HepG2 (cell line): ENCODE data around the gene NFAT5. TPM values are rescaled to one million over a fixed set of nuclear protein-coding genes. Genes with fewer than 3 reads are reported as not detected.

Source experiments
- ATAC-seq: fragments of 200-7000 bp; cut with Tn5 transposase; 3 replicates; pipeline ENCODE4 v1.9.1; 2020; ENCODE audit warnings: mild to moderate bottlenecking, moderate library complexity
- BruUV-seq: library from RNA; stranded (reverse); fragments of 400-500 nt; replicated peaks from 2 replicates; lab custom pipeline; 2021; lab: Mats Ljungman, UMichigan
- CTCF ChIA-PET: fragments of 300-600 bp; formaldehyde crosslinking; extraction: SDS; loops from one replicate; lab custom pipeline; 2021; ENCODE audit warnings: low total read pairs, inconsistent platforms, low intra/inter-chr PET ratio; lab: Yijun Ruan, JAX
- POLR2A ChIA-PET: fragments of 350-600 bp; sonication (Branson Sonifier 250); formaldehyde crosslinking; loops from one replicate; lab custom pipeline; 2020; ENCODE audit warnings: antibody characterized with exemption, inconsistent platforms; lab: Yijun Ruan, JAX
- DNase-seq: peaks from one replicate; pipeline ENCODE4 v3.0.0-alpha.2; 2015; ENCODE audit warnings: low spot score
- FAIRE-seq: peaks from 3 replicates; lab custom pipeline; 2011; peaks lifted over from hg19 to GRCh38; lab: Jason Lieb, UNC
- H2AFZ ChIP-seq: one replicate; pipeline ENCODE4 v1.6.1; 2011; ENCODE audit warnings: low read length, inconsistent platforms
- H3K27ac ChIP-seq: fragments of 300-600 bp; 3 replicates; pipeline ENCODE4 v1.8.0; 2011; ENCODE audit warnings: mixed run types, mild to moderate bottlenecking, mixed read lengths, low read length, inconsistent platforms; ENCODE audit not compliant: insufficient read depth; ENCODE audit errors: extremely low read length
- H3K27me3 ChIP-seq, 2 experiments: fragments of 200-600 bp in 1 of 2; 2 replicates in 1 of 2; 3 replicates in 1 of 2; pipeline versions ENCODE4 v1.6.0 to v1.8.0; 2011; ENCODE audit warnings: low read length in 2 of 2, mild to moderate bottlenecking in 2 of 2, moderate library complexity in 2 of 2, inconsistent platforms in 1 of 2; ENCODE audit not compliant: insufficient read depth in 2 of 2, control insufficient read depth in 1 of 2
- H3K36me3 ChIP-seq, 2 experiments: fragments of 200-600 bp in 1 of 2; replicated peaks in 1 of 2; 2 replicates in 1 of 2; 3 replicates in 1 of 2; pipeline versions ENCODE4 v1.5.1 to v1.8.0; 2011; ENCODE audit warnings: low read length in 2 of 2, inconsistent platforms in 1 of 2; ENCODE audit not compliant: insufficient read depth in 2 of 2, control insufficient read depth in 1 of 2
- H3K4me1 ChIP-seq: 2 replicates; pipeline ENCODE4 v1.5.1; 2012; ENCODE audit warnings: low read length, inconsistent platforms; ENCODE audit not compliant: insufficient read depth
- H3K4me2 ChIP-seq: 2 replicates; pipeline ENCODE4 v1.6.0; 2011; ENCODE audit warnings: low read depth, low read length, inconsistent platforms
- H3K4me3 ChIP-seq, 3 experiments: fragments of 200-600 bp in 1 of 3; sonication (generic), shearing (Covaris generic) in 1 of 3; replicated peaks in 1 of 3; 2 replicates each; pipeline ENCODE4 v1.5.1; 2011 to 2016; ENCODE audit warnings: low read length in 3 of 3, inconsistent platforms in 2 of 3, low read depth in 2 of 3, mild to moderate bottlenecking in 2 of 3, control low read depth in 1 of 3, mixed read lengths in 1 of 3; ENCODE audit not compliant: insufficient read depth in 1 of 3
- H3K79me2 ChIP-seq: one replicate; pipeline ENCODE4 v1.6.1; 2011; ENCODE audit warnings: low read length, inconsistent platforms; ENCODE audit not compliant: insufficient read depth
- H3K9ac ChIP-seq: 2 replicates; pipeline ENCODE4 v1.6.0; 2011; ENCODE audit warnings: mild to moderate bottlenecking, low read depth, low read length, inconsistent platforms; ENCODE audit not compliant: insufficient read depth
- H3K9me3 ChIP-seq: 2 replicates; pipeline ENCODE4 v1.5.1; 2012; ENCODE audit warnings: mild to moderate bottlenecking, low read length
- H4K20me1 ChIP-seq: 2 replicates; pipeline ENCODE4 v1.6.0; 2011; ENCODE audit warnings: inconsistent platforms, mild to moderate bottlenecking, low read length, moderate library complexity; ENCODE audit not compliant: insufficient read depth
- ARNT ChIP-seq: fragments of 450-650 bp; IDR thresholded peaks from 2 replicates; pipeline ENCODE4 v1.6.1; 2017
- FLYWCH1 ChIP-seq: sonication (generic); formaldehyde crosslinking; IDR thresholded peaks from 2 replicates; pipeline ENCODE4 v1.8.1; 2023; ENCODE audit warnings: mild to moderate bottlenecking, missing genetic modification reagents
- KDM4B ChIP-seq: sonication (generic); formaldehyde crosslinking; IDR thresholded peaks from 2 replicates; pipeline ENCODE4 v1.4.0; 2020; ENCODE audit warnings: missing genetic modification reagents
- KDM6A ChIP-seq: IDR thresholded peaks from 2 replicates; pipeline ENCODE4 v1.6.1; 2016; ENCODE audit warnings: low read depth
- NR2C2 ChIP-seq: sonication (generic); formaldehyde crosslinking; IDR thresholded peaks from 2 replicates; pipeline ENCODE4 v1.4.0; 2020; ENCODE audit warnings: missing genetic modification reagents, mild to moderate bottlenecking, moderate library complexity, borderline replicate concordance
- PTBP1 ChIP-seq: fragments of 200-400 bp; formaldehyde crosslinking; IDR thresholded peaks from 2 replicates; pipeline ENCODE4 v1.6.1; 2018; ENCODE audit warnings: low read length, low read depth; ENCODE audit not compliant: poor library complexity, severe bottlenecking
- ZNF143 ChIP-seq: sonication (generic); formaldehyde crosslinking; IDR thresholded peaks from 2 replicates; pipeline ENCODE4 v1.4.0; 2020; ENCODE audit warnings: missing genetic modification reagents
- ZNF317 ChIP-seq: sonication (generic); formaldehyde crosslinking; IDR thresholded peaks from 2 replicates; pipeline ENCODE4 v1.5.0; 2020; ENCODE audit warnings: mild to moderate bottlenecking, missing genetic modification reagents
- ZNF777 ChIP-seq: sonication (generic); formaldehyde crosslinking; IDR thresholded peaks from 2 replicates; pipeline ENCODE4 v1.4.0; 2020; ENCODE audit warnings: missing genetic modification reagents
- WGBS: methylation state at CpG from one replicate; pipeline ENCODE4 v1.1.6; 2017; ENCODE audit warnings: low lambda C conversion rate; 5-methylcytosine and 5-hydroxymethylcytosine counted together
- in situ Hi-C: cut with HindIII; loops from 2 replicates; pipeline ENCODE4 v1.10.0; 2017; ENCODE audit warnings: low pct_unique_long_range_greater_than_20kb; ENCODE audit not compliant: extremely low pct_ligation_motif_present
- intact Hi-C: fragments of 100-400 bp; cut with micrococcal nuclease; formaldehyde crosslinking; loops from one replicate; pipeline ENCODE4 v1.10.0; 2022; ENCODE audit not compliant: unreplicated experiment
- polyA plus RNA-seq, 8 experiments: library from polyadenylated mRNA; depleted of rRNA in 3 of 8; stranded (reverse) in 7 of 8; unstranded in 1 of 8; fragments of >200 nt; fragmentation: Illumina TruSeq in 4 of 8; extraction: Trizol in 4 of 8; gene quantifications; 2 replicates each; pipeline versions ENCODE4 v1.2.1 to v1.2.3, GENCODE V29; 2011 to 2016; ENCODE audit warnings: low read depth in 4 of 8, missing spikeins in 1 of 8, mixed read lengths in 1 of 8; ENCODE audit not compliant: insufficient read depth in 1 of 8
- total RNA-seq, 5 experiments: library from RNA; depleted of rRNA; stranded (reverse); fragments of >200 nt; fragmentation: Illumina TruSeq; extraction: Trizol; gene quantifications; 2 replicates each; pipeline ENCODE4 v1.2.3, GENCODE V29; 2016; ENCODE audit warnings: low read depth in 1 of 5
- TF ChIP-seq, protein P1 (sequence below): sonication (generic); formaldehyde crosslinking; IDR thresholded peaks from 2 replicates; pipeline ENCODE4 v1.4.0; 2020; ENCODE audit warnings: mild to moderate bottlenecking, missing genetic modification reagents
- TF ChIP-seq, protein P2 (sequence below): sonication (generic); formaldehyde crosslinking; IDR thresholded peaks from 2 replicates; pipeline ENCODE4 v1.4.0; 2020; ENCODE audit warnings: missing genetic modification reagents, borderline replicate concordance
- TF ChIP-seq, protein P3 (sequence below): sonication (generic); formaldehyde crosslinking; IDR thresholded peaks from 2 replicates; pipeline ENCODE4 v1.4.0; 2020; ENCODE audit warnings: mild to moderate bottlenecking, missing genetic modification reagents, borderline replicate concordance
- TF ChIP-seq, protein P4 (sequence below): IDR thresholded peaks from 2 replicates; pipeline ENCODE4 v1.6.1; 2016

NFAT5 gene
- total and polyA plus RNA-seq, 2 of the 13 experiments (the other 11 are each of a cell fraction or from before 2014, with no cell fraction given), result 20.5 to 54.3 TPM

DNA sequence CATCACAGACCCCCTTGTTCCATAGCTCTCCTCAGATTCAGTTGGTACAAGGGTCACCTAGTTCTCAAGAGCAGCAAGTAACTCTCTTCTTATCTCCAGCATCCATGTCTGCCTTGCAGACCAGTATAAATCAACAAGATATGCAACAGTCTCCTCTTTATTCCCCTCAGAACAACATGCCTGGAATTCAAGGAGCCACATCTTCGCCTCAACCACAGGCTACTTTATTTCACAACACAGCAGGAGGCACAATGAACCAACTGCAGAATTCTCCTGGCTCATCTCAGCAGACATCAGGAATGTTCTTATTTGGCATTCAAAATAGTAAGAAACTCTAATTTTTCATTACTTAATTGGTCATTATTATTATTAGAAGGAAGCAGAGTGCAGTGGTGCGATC is 128.2 kb downstream of the NFAT5 start:
- ChIA-PET POLR2A (no interaction called here), CTCF (no interaction called here)
- H3K79me2 ChIP-seq, result no peaks in the 10 kb centered on the region
- H2AFZ ChIP-seq, result no peak overlapping the region
- intact Hi-C loops (no loop called here), in situ Hi-C loops (no loop called here)
- H3K4me3 ChIP-seq, result no peak overlapping the region
- WGBS, result 96% methylated on average over 2 of the region's 2 CpGs
- ATAC-seq, result no peak
- BruUV-seq, result no TSS peak
- H3K27me3 ChIP-seq, result no peaks in the 10 kb centered on the region
- H3K36me3 ChIP-seq, result peaks cover 34 to 86% of the 10 kb centered on the region in 2 experiments
- no peak overlapping the region for H3K9ac ChIP-seq
- no peak for FAIRE-seq
- no peaks in the 10 kb centered on the region for H4K20me1 ChIP-seq
- H3K9me3 ChIP-seq, result no peaks in the 10 kb centered on the region
- no peak for DNase-seq
- H3K4me1 ChIP-seq, result no peaks in the 10 kb centered on the region
- H3K4me2 ChIP-seq, result no peak overlapping the region
- H3K27ac ChIP-seq, result no peak overlapping the region
- TF ChIP-seq KDM4B (CRISPR knock-in tag) (no peak), ARNT (no peak), PTBP1 (no peak), FLYWCH1 (CRISPR knock-in tag) (no peak), KDM6A (CRISPR knock-in tag) (no peak), ZNF777 (CRISPR knock-in tag) (no peak), ZNF317 (CRISPR knock-in tag) (no peak), NR2C2 (CRISPR knock-in tag) (no peak), ZNF143 (CRISPR knock-in tag) (no peak)
- TF ChIP-seq, protein P1, sequence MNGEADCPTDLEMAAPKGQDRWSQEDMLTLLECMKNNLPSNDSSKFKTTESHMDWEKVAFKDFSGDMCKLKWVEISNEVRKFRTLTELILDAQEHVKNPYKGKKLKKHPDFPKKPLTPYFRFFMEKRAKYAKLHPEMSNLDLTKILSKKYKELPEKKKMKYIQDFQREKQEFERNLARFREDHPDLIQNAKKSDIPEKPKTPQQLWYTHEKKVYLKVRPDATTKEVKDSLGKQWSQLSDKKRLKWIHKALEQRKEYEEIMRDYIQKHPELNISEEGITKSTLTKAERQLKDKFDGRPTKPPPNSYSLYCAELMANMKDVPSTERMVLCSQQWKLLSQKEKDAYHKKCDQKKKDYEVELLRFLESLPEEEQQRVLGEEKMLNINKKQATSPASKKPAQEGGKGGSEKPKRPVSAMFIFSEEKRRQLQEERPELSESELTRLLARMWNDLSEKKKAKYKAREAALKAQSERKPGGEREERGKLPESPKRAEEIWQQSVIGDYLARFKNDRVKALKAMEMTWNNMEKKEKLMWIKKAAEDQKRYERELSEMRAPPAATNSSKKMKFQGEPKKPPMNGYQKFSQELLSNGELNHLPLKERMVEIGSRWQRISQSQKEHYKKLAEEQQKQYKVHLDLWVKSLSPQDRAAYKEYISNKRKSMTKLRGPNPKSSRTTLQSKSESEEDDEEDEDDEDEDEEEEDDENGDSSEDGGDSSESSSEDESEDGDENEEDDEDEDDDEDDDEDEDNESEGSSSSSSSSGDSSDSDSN, result no peak
- TF ChIP-seq, protein P2, sequence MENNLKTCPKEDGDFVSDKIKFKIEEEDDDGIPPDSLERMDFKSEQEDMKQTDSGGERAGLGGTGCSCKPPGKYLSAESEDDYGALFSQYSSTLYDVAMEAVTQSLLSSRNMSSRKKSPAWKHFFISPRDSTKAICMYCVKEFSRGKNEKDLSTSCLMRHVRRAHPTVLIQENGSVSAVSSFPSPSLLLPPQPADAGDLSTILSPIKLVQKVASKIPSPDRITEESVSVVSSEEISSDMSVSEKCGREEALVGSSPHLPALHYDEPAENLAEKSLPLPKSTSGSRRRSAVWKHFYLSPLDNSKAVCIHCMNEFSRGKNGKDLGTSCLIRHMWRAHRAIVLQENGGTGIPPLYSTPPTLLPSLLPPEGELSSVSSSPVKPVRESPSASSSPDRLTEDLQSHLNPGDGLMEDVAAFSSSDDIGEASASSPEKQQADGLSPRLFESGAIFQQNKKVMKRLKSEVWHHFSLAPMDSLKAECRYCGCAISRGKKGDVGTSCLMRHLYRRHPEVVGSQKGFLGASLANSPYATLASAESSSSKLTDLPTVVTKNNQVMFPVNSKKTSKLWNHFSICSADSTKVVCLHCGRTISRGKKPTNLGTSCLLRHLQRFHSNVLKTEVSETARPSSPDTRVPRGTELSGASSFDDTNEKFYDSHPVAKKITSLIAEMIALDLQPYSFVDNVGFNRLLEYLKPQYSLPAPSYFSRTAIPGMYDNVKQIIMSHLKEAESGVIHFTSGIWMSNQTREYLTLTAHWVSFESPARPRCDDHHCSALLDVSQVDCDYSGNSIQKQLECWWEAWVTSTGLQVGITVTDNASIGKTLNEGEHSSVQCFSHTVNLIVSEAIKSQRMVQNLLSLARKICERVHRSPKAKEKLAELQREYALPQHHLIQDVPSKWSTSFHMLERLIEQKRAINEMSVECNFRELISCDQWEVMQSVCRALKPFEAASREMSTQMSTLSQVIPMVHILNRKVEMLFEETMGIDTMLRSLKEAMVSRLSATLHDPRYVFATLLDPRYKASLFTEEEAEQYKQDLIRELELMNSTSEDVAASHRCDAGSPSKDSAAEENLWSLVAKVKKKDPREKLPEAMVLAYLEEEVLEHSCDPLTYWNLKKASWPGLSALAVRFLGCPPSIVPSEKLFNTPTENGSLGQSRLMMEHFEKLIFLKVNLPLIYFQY (CRISPR knock-in tag), result no peak
- TF ChIP-seq, protein P3, sequence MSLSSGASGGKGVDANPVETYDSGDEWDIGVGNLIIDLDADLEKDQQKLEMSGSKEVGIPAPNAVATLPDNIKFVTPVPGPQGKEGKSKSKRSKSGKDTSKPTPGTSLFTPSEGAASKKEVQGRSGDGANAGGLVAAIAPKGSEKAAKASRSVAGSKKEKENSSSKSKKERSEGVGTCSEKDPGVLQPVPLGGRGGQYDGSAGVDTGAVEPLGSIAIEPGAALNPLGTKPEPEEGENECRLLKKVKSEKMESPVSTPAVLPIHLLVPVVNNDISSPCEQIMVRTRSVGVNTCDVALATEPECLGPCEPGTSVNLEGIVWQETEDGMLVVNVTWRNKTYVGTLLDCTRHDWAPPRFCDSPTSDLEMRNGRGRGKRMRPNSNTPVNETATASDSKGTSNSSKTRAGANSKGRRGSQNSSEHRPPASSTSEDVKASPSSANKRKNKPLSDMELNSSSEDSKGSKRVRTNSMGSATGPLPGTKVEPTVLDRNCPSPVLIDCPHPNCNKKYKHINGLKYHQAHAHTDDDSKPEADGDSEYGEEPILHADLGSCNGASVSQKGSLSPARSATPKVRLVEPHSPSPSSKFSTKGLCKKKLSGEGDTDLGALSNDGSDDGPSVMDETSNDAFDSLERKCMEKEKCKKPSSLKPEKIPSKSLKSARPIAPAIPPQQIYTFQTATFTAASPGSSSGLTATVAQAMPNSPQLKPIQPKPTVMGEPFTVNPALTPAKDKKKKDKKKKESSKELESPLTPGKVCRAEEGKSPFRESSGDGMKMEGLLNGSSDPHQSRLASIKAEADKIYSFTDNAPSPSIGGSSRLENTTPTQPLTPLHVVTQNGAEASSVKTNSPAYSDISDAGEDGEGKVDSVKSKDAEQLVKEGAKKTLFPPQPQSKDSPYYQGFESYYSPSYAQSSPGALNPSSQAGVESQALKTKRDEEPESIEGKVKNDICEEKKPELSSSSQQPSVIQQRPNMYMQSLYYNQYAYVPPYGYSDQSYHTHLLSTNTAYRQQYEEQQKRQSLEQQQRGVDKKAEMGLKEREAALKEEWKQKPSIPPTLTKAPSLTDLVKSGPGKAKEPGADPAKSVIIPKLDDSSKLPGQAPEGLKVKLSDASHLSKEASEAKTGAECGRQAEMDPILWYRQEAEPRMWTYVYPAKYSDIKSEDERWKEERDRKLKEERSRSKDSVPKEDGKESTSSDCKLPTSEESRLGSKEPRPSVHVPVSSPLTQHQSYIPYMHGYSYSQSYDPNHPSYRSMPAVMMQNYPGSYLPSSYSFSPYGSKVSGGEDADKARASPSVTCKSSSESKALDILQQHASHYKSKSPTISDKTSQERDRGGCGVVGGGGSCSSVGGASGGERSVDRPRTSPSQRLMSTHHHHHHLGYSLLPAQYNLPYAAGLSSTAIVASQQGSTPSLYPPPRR, result no peak
- TF ChIP-seq, protein P4, sequence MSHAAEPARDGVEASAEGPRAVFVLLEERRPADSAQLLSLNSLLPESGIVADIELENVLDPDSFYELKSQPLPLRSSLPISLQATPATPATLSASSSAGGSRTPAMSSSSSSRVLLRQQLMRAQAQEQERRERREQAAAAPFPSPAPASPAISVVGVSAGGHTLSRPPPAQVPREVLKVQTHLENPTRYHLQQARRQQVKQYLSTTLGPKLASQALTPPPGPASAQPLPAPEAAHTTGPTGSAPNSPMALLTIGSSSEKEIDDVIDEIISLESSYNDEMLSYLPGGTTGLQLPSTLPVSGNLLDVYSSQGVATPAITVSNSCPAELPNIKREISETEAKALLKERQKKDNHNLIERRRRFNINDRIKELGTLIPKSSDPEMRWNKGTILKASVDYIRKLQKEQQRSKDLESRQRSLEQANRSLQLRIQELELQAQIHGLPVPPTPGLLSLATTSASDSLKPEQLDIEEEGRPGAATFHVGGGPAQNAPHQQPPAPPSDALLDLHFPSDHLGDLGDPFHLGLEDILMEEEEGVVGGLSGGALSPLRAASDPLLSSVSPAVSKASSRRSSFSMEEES, result no peak
